Heart right ventricle (tissue), 16 donors: Measurements from ENCODE around the gene SHC2. TPM values are rescaled to one million over a fixed set of nuclear protein-coding genes. Genes with fewer than 3 reads are reported as not detected.

Source experiments
- ATAC-seq, 8 donors: fragments of 200-7000 bp; cut with Tn5 transposase; one replicate each; pipeline ENCODE4 v1.9.1; 2020; ENCODE audit warnings: mild to moderate bottlenecking in 8 of 8, moderate library complexity in 8 of 8, moderate number of reproducible peaks in 1 of 8
- DNase-seq, 2 donors: peaks; one replicate each; pipeline ENCODE4 v3.0.0-alpha.2; 2020
- H3K27ac ChIP-seq, 10 donors: fragments of 200-600 bp; sonication (generic) in 2 of 10; one replicate each; pipeline versions ENCODE4 v1.5.0 to v1.8.0; 2020 to 2022; ENCODE audit warnings: mild to moderate bottlenecking in 3 of 10
- H3K27me3 ChIP-seq, 7 donors: fragments of 200-600 bp; one replicate each; pipeline ENCODE4 v1.8.0; 2021 to 2022; ENCODE audit warnings: mild to moderate bottlenecking in 2 of 7
- H3K36me3 ChIP-seq, 9 donors: fragments of 200-600 bp; sonication (generic) in 1 of 9; one replicate each; pipeline versions ENCODE4 v1.5.0 to v1.8.0; 2020 to 2022; ENCODE audit warnings: mild to moderate bottlenecking in 2 of 9
- H3K4me1 ChIP-seq, 9 donors: fragments of 200-600 bp; sonication (generic) in 1 of 9; one replicate each; pipeline versions ENCODE4 v1.5.0 to v1.8.0; 2020 to 2022; ENCODE audit warnings: mild to moderate bottlenecking in 4 of 9
- H3K4me3 ChIP-seq, 10 donors: fragments of 200-600 bp; sonication (generic) in 2 of 10; one replicate each; pipeline versions ENCODE4 v1.5.0 to v1.8.0; 2020 to 2022; ENCODE audit warnings: mild to moderate bottlenecking in 7 of 10, moderate library complexity in 2 of 10
- H3K9me3 ChIP-seq, 11 donors: fragments of 200-600 bp in 10 of 11; sonication (generic) in 2 of 11; one replicate each; pipeline versions ENCODE4 v1.5.0 to v1.8.0; 2013 to 2022; ENCODE audit warnings: mild to moderate bottlenecking in 2 of 11, control low read depth in 1 of 11, moderate library complexity in 1 of 11
- CTCF ChIP-seq, 9 donors: fragments of 200-600 bp; sonication (generic) in 2 of 9; IDR thresholded peaks; one replicate each; pipeline versions ENCODE4 v1.5.0 to v1.8.0; 2021 to 2022; ENCODE audit warnings: antibody characterized with exemption in 9 of 9, mild to moderate bottlenecking in 5 of 9, moderate library complexity in 1 of 9
- WGBS, 2 donors: extraction: QIAGEN DNeasy Blood & Tissue Kit; methylation state at CpG; one replicate each; pipeline ENCODE4 v1.1.7; 2013; ENCODE audit warnings: inconsistent platforms in 1 of 2; 5-methylcytosine and 5-hydroxymethylcytosine counted together
- intact Hi-C, 10 donors: fragments of 100-400 bp; cut with DNase I; formaldehyde crosslinking; loops; one replicate each; pipeline versions ENCODE4 v1.11.1 to v1.14.2; 2022
- polyA plus RNA-seq, 2 donors: library from polyadenylated mRNA; stranded (reverse); fragments of 200-250 nt; gene quantifications; one replicate each; pipeline ENCODE4 v1.2.3, GENCODE V29; 2013
- total RNA-seq, 10 donors: library from RNA; stranded (reverse); fragmentation: NEBNext Ultra II Directional in 3 of 10; extraction: Animal tissue kit (Norgen Biotek cat#: 25700) in 3 of 10; gene quantifications; one replicate each; pipeline versions ENCODE4 v1.2.1 to v1.2.4, GENCODE V29; 2021 to 2023
- donor health status: Arrhythmogenic right ventricular cardiomyopathy.
- donor health status: ischemic (EF 13 %, LVEDD 7.1; RV severe dilation, severe dysfunction).
- donor health status: healthy with polysubstance abuse.
- donor health status: DM: no; HTN: yes; CAD: no.
- donor health status: DM: no; HTN: no; CAD: no.
- donor health status: ischemic (EF 25% LVEDD 6.9; RV normal size, moderate dysfunction).
- donor health status: ischemic (EF 25% LVEDD 5.7; RV mildly dilated, moderate dysfunction).
- donor health status: healthy.
- donor health status: DM: yes; HTN: yes; CAD: no.
- donor health status: Ischemic cardiomyopathy.
- donor health status: ischemic (EF 35%, LVEDD 5.7; RV mildly dilated, moderate dysfunction).
- donor health status: nonischemic (EF 11% LVEDD 7.7; RV severe dilation, severe dysfunction).
- donor health status: DM: yes; HTN: yes; CAD: no.
- donor health status: PGD.
- donor health status: ischemic (EF 29% LVEDD 5.4; RV normal size, mild dysfunction).
- donor health status: nonischemic (EF 23%, LVEDD 6.1; RV moderate dilation, normal function).

Gene SHC2
- total and polyA plus RNA-seq, 12 donors = 7.7 to 33.5 (median 12.4) TPM

- H3K9me3 ChIP-seq = no peaks in the 10 kb centered on the region
- WGBS, 2 donors = 11 to 18% methylated on average over 23 of the region's 23 CpGs
- H3K27me3 ChIP-seq = peaks cover 0 to 36% (median 23%) of the 10 kb centered on the region in 7 donors
- no peak overlapping the region for H3K4me3 ChIP-seq
- peaks cover 0 to 24% (median 9%) of the 10 kb centered on the region in 9 donors for H3K4me1 ChIP-seq
- no peak overlapping the region for H3K27ac ChIP-seq
- TF ChIP-seq CTCF (IDR thresholded peaks at IDR 0.05) = no peak
- intact Hi-C loops = loop anchor here in 1 of 10 donors (10.0 kb wide), 1 partner anchor 101 kb away; no protein-coding TSS in a partner anchor
- DNase-seq = no peak
- H3K36me3 ChIP-seq = no peaks in the 10 kb centered on the region
- no peak for ATAC-seq
These were observed 24.9 kb upstream of the SHC2 start for GRCh38 chr19:485583-486236.

DNA sequence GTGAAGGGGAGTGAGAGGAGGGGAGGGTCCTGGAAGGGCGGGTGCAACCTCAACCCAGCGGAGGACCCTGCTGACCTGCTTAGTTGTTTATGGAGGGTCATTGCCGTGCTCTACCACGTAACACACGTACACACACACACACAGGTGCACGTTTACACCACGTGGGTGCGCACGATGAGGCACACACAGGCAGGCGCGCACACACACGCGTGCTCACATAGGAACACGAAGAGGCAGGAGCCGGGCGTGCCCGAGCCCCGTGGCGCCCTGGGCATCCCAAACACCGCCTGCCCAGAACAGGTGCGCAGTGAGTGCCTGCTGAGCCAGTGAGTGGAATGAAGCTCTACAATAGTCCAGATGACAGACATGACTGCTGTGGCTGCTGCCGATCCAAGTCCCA is 24.2 kb upstream of the SHC2 start:
- TF ChIP-seq CTCF (IDR thresholded peaks at IDR 0.05) = no peak
- Histone ChIP-seq H3K9me3 (no peaks in the 10 kb centered on the region), H3K36me3 (no peaks in the 10 kb centered on the region), H3K27me3 (peaks cover 0 to 36% (median 23%) of the 10 kb centered on the region in 7 donors), H3K4me3 (no peak overlapping the region), H3K4me1 (peaks cover 0 to 21% (median 9%) of the 10 kb centered on the region in 9 donors), H3K27ac (no peak overlapping the region)
- 82% methylated on average over 22 of the region's 22 CpGs for WGBS, 2 donors
- DNase-seq (no peak), ATAC-seq (no peak)
- intact Hi-C loops = loop anchor here in 1 of 10 donors (10.0 kb wide), 1 partner anchor 100 kb away; no protein-coding TSS in a partner anchor

GRCh38 chr19:484494-484893 is 23.7 kb upstream of the SHC2 start:
- peaks cover 0 to 36% (median 23%) of the 10 kb centered on the region in 7 donors for H3K27me3 ChIP-seq
- DNase-seq (no peak), ATAC-seq (no peak)
- H3K4me3 ChIP-seq = no peak overlapping the region
- WGBS, 2 donors = 65 to 73% methylated on average over 15 of the region's 15 CpGs
- H3K36me3 ChIP-seq = no peaks in the 10 kb centered on the region
- H3K9me3 ChIP-seq = no peaks in the 10 kb centered on the region
- H3K27ac ChIP-seq = no peak overlapping the region
- intact Hi-C loops = loop anchor here in 3 of 10 donors (5.0 to 10.0 kb wide), 2 partner anchors 100 to 102 kb away; no protein-coding TSS in a partner anchor
- TF ChIP-seq CTCF (IDR thresholded peaks at IDR 0.05) = no peak
- H3K4me1 ChIP-seq = peaks cover 0 to 19% (median 8%) of the 10 kb centered on the region in 9 donors

DNA sequence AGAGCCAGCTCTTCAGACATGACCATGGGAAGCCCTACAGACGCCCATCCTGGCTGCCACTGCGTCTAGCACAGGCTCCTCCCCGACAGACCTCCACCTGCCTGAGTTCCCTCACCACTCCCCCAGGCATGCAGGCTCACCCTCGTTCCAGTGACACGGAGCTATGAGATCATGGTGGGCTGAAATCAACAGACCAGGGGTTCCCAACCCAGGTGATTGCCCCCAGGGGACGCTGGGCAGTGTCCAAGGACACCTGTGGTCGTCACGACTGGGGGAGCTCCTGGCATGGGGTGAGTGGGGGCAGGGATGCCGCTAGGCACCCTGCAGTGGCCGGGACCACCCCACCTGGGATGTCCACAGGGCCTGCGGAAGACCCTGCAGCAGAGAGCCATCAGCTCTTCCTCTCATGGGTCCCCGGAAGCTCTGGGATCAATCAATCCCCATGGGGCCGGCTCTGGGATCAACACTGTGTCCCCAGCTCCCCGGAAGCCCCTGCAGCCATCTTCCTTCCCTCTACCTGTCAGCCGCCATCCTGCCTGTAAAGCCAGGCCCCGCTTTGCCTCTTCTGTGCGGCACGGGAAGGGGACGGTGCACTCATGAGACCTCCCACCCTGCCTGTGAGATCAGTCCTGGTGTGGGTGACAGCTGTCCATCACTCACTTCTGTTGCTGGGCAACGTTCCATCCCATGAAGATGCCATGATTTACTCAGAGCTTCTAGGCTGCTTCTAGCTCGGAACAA is 22.7 kb upstream of the SHC2 start:
- intact Hi-C loops = loop anchor here in 3 of 10 donors (5.0 to 10.0 kb wide), 2 partner anchors 99 to 101 kb away; no protein-coding TSS in a partner anchor
- H3K4me3 ChIP-seq = no peak overlapping the region
- H3K27ac ChIP-seq = no peak overlapping the region
- H3K27me3 ChIP-seq = peaks cover 0 to 36% (median 23%) of the 10 kb centered on the region in 7 donors
- no peaks in the 10 kb centered on the region for H3K36me3 ChIP-seq
- WGBS, 2 donors = 54 to 56% methylated on average over 21 of the region's 21 CpGs
- no peaks in the 10 kb centered on the region for H3K9me3 ChIP-seq
- no peak for TF ChIP-seq CTCF (IDR thresholded peaks at IDR 0.05)
- ATAC-seq (no peak), DNase-seq (no peak)
- H3K4me1 ChIP-seq = peaks cover 0 to 18% (median 6%) of the 10 kb centered on the region in 9 donors
